Smooth muscle cell (in vitro differentiated cells): ENCODE data around the gene FLRT3. TPM values are rescaled to one million over a fixed set of nuclear protein-coding genes. Genes with fewer than 3 reads are reported as not detected.

Experiments
- DNase-seq: peaks from one replicate; lab custom pipeline; 2025; ENCODE audit not compliant: unreplicated experiment; lab: John Stamatoyannopoulos, UW
- H2AFZ ChIP-seq: fragments of 200-600 bp; sonication (generic); 2 replicates; pipeline ENCODE4 v1.6.0; 2016; ENCODE audit warnings: antibody characterized with exemption, low read depth, mild to moderate bottlenecking
- H3F3A ChIP-seq: fragments of 200-600 bp; sonication (generic); 2 replicates; pipeline ENCODE4 v1.6.0; 2017; ENCODE audit warnings: antibody characterized with exemption, low read depth
- H3K27ac ChIP-seq: fragments of 200-600 bp; sonication (generic); 2 replicates; pipeline ENCODE4 v1.5.1; 2016; ENCODE audit warnings: low read depth, mild to moderate bottlenecking
- H3K27me3 ChIP-seq: fragments of 200-600 bp; sonication (generic); 2 replicates; pipeline ENCODE4 v1.6.1; 2016; ENCODE audit warnings: low read depth, mild to moderate bottlenecking
- H3K36me3 ChIP-seq: fragments of 200-600 bp; sonication (generic); 2 replicates; pipeline ENCODE4 v1.5.1; 2016; ENCODE audit warnings: low read depth
- H3K4me1 ChIP-seq: fragments of 200-600 bp; sonication (generic); 2 replicates; pipeline ENCODE4 v1.5.1; 2016; ENCODE audit warnings: low read depth
- H3K4me2 ChIP-seq: fragments of 200-600 bp; sonication (generic); 2 replicates; pipeline ENCODE4 v1.6.0; 2016; ENCODE audit warnings: mild to moderate bottlenecking
- H3K4me3 ChIP-seq: fragments of 200-600 bp; sonication (generic); 2 replicates; pipeline ENCODE4 v1.5.1; 2016; ENCODE audit warnings: mild to moderate bottlenecking
- H3K79me2 ChIP-seq: fragments of 200-600 bp; sonication (generic); 2 replicates; pipeline ENCODE4 v1.6.0; 2016; ENCODE audit warnings: low read depth, mild to moderate bottlenecking
- H3K9ac ChIP-seq: fragments of 200-600 bp; sonication (generic); 2 replicates; pipeline ENCODE4 v1.6.0; 2016; ENCODE audit warnings: low read depth
- H3K9me3 ChIP-seq: fragments of 200-600 bp; sonication (generic); replicated peaks from 2 replicates; pipeline ENCODE4 v1.5.1; 2016; ENCODE audit warnings: low read depth
- H4K20me1 ChIP-seq: fragments of 200-600 bp; sonication (generic); 2 replicates; pipeline ENCODE4 v1.6.0; 2016; ENCODE audit warnings: low read depth
- CTCF ChIP-seq: fragments of 200-600 bp; sonication (generic); IDR thresholded peaks from 2 replicates; pipeline ENCODE4 v1.5.1; 2017; ENCODE audit warnings: borderline replicate concordance, mild to moderate bottlenecking, antibody characterized with exemption; ENCODE audit not compliant: insufficient read depth, poor library complexity, severe bottlenecking
- WGBS: methylation state at CpG from one replicate; pipeline ENCODE4 v1.1.7; 2016; ENCODE audit warnings: low lambda C conversion rate; 5-methylcytosine and 5-hydroxymethylcytosine counted together
- polyA plus RNA-seq: library from polyadenylated mRNA; unstranded; fragments of >200 nt; fragmentation: Nextera tagmentation; extraction: Ambion mirVana; gene quantifications from 2 replicates; pipeline ENCODE4 v1.2.1, GENCODE V29; 2016
- total RNA-seq: library from RNA; depleted of rRNA; stranded (reverse); fragments of >200 nt; gene quantifications from 2 replicates; pipeline ENCODE4 v1.2.3, GENCODE V29; 2014

The FLRT3 gene
- total and polyA plus RNA-seq, 2 experiments from 2014 or later = 15.5 to 24.3 TPM

GRCh38 chr20:14344746-14345145, 7.3 kb upstream of the FLRT3 start:
- no peak for TF ChIP-seq CTCF
- Histone ChIP-seq H4K20me1 (no peaks in the 10 kb centered on the region), H3K4me1 (peaks cover 8% of the 10 kb centered on the region), H2AFZ (peak overlapping the region; percentile 13), H3K79me2 (no peaks in the 10 kb centered on the region), H3K27ac (no peak overlapping the region), H3K36me3 (no peaks in the 10 kb centered on the region), H3K4me3 (no peak overlapping the region), H3K9ac (no peak overlapping the region), H3F3A (no peaks in the 10 kb centered on the region), H3K27me3 (no peaks in the 10 kb centered on the region), H3K4me2 (no peak overlapping the region), H3K9me3 (no peaks in the 10 kb centered on the region)
- DNase-seq = no peak
- 64% methylated on average over 1 of the region's 1 CpG for WGBS

DNA sequence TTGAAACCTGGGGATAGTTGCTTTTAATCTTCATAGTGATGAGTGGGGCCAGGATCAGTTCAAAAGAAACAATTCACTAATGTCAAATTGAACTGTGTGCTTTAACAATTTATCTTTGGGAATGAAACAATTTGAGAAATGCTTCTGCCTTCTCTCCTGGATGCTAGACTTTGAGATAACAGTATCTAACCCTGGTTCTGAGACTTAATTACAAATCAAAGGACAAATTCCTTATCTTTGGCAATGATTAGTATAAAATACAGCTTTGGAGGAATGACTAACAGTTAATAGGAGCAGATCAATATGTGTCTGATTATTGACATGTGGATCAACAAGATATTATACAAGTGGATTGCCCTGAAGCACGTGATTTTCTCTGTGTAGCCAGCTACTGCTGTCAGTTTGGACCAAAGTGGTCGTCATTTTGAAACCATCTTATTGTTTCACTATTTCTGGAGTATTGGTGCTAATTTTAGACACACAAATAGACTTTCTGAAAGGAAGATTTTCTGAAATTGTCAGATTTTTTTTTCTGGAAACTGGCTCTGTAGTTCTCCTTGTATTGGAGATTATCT, 6.2 kb upstream of the FLRT3 start:
- no peak for DNase-seq
- Histone ChIP-seq H3K4me3 (no peak overlapping the region), H3K27me3 (no peaks in the 10 kb centered on the region), H3K79me2 (no peaks in the 10 kb centered on the region), H3K4me1 (peaks cover 8% of the 10 kb centered on the region), H3F3A (no peaks in the 10 kb centered on the region), H3K9ac (no peak overlapping the region), H3K36me3 (no peaks in the 10 kb centered on the region), H3K9me3 (no peaks in the 10 kb centered on the region), H2AFZ (no peak overlapping the region), H3K4me2 (no peak overlapping the region), H3K27ac (no peak overlapping the region), H4K20me1 (no peaks in the 10 kb centered on the region)
- 95% methylated on average over 2 of the region's 2 CpGs for WGBS
- no peak for TF ChIP-seq CTCF

DNA sequence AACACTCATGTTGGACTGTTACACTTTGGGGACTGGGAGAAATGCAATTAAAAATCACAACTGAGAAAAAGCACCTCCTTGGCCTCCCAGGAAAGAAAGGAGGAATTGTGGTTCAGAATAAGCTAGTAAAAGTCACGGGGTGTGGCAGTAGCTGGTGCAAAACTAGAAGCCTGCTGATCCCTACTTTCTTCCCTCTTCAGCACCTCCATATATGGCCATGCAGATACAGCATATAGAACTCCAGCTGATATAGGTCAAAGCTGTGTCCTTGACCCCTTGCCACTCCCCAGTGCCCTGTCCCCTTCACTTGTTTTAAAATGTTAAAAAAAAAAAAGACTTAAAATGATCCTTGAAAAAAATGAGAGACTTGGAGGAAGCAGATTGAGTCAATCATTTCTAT, 5.5 kb upstream of the FLRT3 start:
- no peak overlapping the region for H2AFZ ChIP-seq
- H3K9ac ChIP-seq = no peak overlapping the region
- DNase-seq = no peak
- H3K4me3 ChIP-seq = no peak overlapping the region
- WGBS = 85% methylated on average over 1 of the region's 1 CpG
- no peaks in the 10 kb centered on the region for H3F3A ChIP-seq
- no peak overlapping the region for H3K4me2 ChIP-seq
- H3K27me3 ChIP-seq = no peaks in the 10 kb centered on the region
- peaks cover 8% of the 10 kb centered on the region for H3K4me1 ChIP-seq
- no peak overlapping the region for H3K27ac ChIP-seq
- no peaks in the 10 kb centered on the region for H3K9me3 ChIP-seq
- no peak for TF ChIP-seq CTCF
- no peaks in the 10 kb centered on the region for H3K36me3 ChIP-seq
- no peaks in the 10 kb centered on the region for H3K79me2 ChIP-seq
- H4K20me1 ChIP-seq = no peaks in the 10 kb centered on the region

DNA sequence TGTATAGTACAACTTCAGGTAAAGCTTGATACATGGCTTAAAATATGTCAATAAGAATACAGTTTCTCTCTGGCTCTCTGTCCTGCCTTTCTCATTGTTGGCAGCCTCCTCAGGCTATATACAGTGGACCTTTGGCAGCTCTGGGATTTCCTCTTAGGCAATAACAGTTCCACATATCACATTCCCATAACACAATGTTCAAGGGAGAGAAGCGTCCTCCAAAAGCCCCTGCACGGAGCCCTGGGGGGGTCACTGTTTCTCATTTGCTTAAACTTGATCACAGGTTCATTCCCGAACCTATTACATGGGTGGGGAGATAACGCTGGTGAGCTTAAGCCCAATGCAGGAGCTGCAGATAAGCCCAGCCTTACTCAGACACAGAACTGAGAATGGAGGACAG, 4.4 kb upstream of the FLRT3 start:
- Histone ChIP-seq H2AFZ (no peak overlapping the region), H3K9me3 (no peaks in the 10 kb centered on the region), H3K79me2 (no peaks in the 10 kb centered on the region), H3K4me2 (no peak overlapping the region), H3K27me3 (no peaks in the 10 kb centered on the region), H4K20me1 (no peaks in the 10 kb centered on the region), H3F3A (no peaks in the 10 kb centered on the region), H3K27ac (no peak overlapping the region), H3K36me3 (no peaks in the 10 kb centered on the region), H3K4me3 (no peak overlapping the region), H3K9ac (no peak overlapping the region), H3K4me1 (peaks cover 8% of the 10 kb centered on the region)
- DNase-seq = no peak
- no peak for TF ChIP-seq CTCF
- 74% methylated on average over 4 of the region's 4 CpGs for WGBS
